Measurements from ENCODE around the gene FOXJ3.

GRCh38 chr1:42138586-42138985 is 196.4 kb downstream of the FOXJ3 start:
- no peak for TF ChIP-seq CTCF (IDR thresholded peaks at IDR 0.05; ENCODE audit: low read depth, low read length, poor library complexity, severe bottlenecking)
- no peak for TF ChIP-seq EZH2phosphoT487 (IDR thresholded peaks at IDR 0.05; ENCODE audit: borderline replicate concordance, low read length)

Data from DOHH2 (cell line).